Measurements from ENCODE around the gene COMTD1. TPM values are rescaled to one million over a fixed set of nuclear protein-coding genes. Genes with fewer than 3 reads are reported as not detected.
A peak's percentile ranks its signal among the peaks of the same experiment; 100 is the strongest.

The COMTD1 gene
- total RNA-seq, 2 experiments from 2014 or later, result 37.7 to 47.2 TPM

DNA sequence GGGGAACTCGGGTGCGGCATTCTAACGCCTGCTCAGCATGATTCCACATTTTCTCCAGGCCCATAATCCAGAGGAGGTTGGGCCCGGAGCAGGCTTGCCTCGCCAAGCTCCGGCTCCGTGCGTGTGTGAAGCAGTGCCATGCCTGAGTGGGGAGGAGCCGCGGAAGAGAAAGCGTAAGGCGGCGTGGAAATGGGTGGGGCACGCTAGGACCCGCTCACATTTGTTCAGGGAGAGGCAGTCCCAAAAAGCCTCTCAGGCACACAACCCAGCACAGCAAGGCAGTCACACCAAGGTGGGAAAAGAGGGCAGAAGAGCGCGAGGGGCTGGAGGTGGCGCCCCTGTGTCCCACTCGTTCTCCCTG lies 25.9 kb downstream of the COMTD1 start:
- Histone ChIP-seq H3K27ac (ENCODE audit: low read depth, low read length, poor library complexity, severe bottlenecking) (peak overlapping the region; percentile 75), H3K4me2 (ENCODE audit: low read length) (peak overlapping the region; percentile 94), H3K36me3 (ENCODE audit: insufficient read depth, low read length) (peaks cover 37% of the 10 kb centered on the region), H2AFZ (ENCODE audit: low read length) (peak overlapping the region; percentile 83), H3K9me3 (ENCODE audit: low read length) (no peaks in the 10 kb centered on the region), H3K79me2 (ENCODE audit: insufficient read depth, low read depth, low read length) (peaks cover 40% of the 10 kb centered on the region), H3K4me3 (ENCODE audit: low read depth, low read length, poor library complexity, severe bottlenecking) (peak overlapping the region; percentile 96), H4K20me1 (ENCODE audit: insufficient read depth, low read length) (peaks cover 11% of the 10 kb centered on the region; the same call in 1 of the 2 replicates), H3K9me2 (ENCODE audit: insufficient read depth, low read length) (no peaks in the 10 kb centered on the region), H3K4me1 (ENCODE audit: insufficient read depth, low read length, poor library complexity, severe bottlenecking) (peaks cover 19% of the 10 kb centered on the region)
- POLR2A ChIA-PET, result interaction anchor here (0.5 to 2.4 kb wide), 9 partner anchors 9 to 1316 kb away, joined by 3 to 20 read pairs (median 3); no protein-coding TSS in a partner anchor
- TF ChIP-seq EZH2phosphoT487 (IDR thresholded peaks at IDR 0.05; ENCODE audit: borderline replicate concordance, low read depth, low read length) (no peak), CTCF (conservative IDR thresholded peaks at IDR 0.05; ENCODE audit: low read length) (no peak)
- intact Hi-C loops (cut with micrococcal nuclease; ENCODE audit: unreplicated experiment), result loop anchor here (1.0 to 5.0 kb wide), 3 partner anchors 22 to 98 kb away; partner anchors contain the start of gene SAMD8
- BruUV-seq (replicated peaks), result TSS peak; percentile 89
- CTCF ChIA-PET (ENCODE audit: unreplicated experiment), result interaction anchor here (0.5 to 1.1 kb wide), 2 partner anchors 21 to 44 kb away, joined by 3 read pairs; no protein-coding TSS in a partner anchor
- DNase-seq (ENCODE audit: low spot score), result peak; percentile 73

GRCh38 chr10:75209086-75209920 lies 26.5 kb downstream of the COMTD1 start:
- peak overlapping the region; percentile 83 for H2AFZ ChIP-seq (ENCODE audit: low read length)
- peaks cover 34% of the 10 kb centered on the region for H3K79me2 ChIP-seq (ENCODE audit: insufficient read depth, low read depth, low read length)
- H3K9me3 ChIP-seq (ENCODE audit: low read length), result no peaks in the 10 kb centered on the region
- H3K27ac ChIP-seq (ENCODE audit: low read depth, low read length, poor library complexity, severe bottlenecking), result peak overlapping the region; percentile 75
- peak overlapping the region; percentile 96 for H3K4me3 ChIP-seq (ENCODE audit: low read depth, low read length, poor library complexity, severe bottlenecking)
- peaks cover 31% of the 10 kb centered on the region for H3K36me3 ChIP-seq (ENCODE audit: insufficient read depth, low read length)
- ChIA-PET CTCF (ENCODE audit: unreplicated experiment) (interaction anchor here (0.5 to 1.1 kb wide), 2 partner anchors 22 to 44 kb away, joined by 3 read pairs; no protein-coding TSS in a partner anchor), POLR2A (interaction anchor here (0.5 to 2.4 kb wide), 9 partner anchors 8 to 1315 kb away, joined by 3 to 20 read pairs (median 3); no protein-coding TSS in a partner anchor)
- TF ChIP-seq CTCF (conservative IDR thresholded peaks at IDR 0.05; ENCODE audit: low read length) (no peak), EZH2phosphoT487 (IDR thresholded peaks at IDR 0.05; ENCODE audit: borderline replicate concordance, low read depth, low read length) (no peak)
- no peak for DNase-seq (ENCODE audit: low spot score)
- intact Hi-C loops (cut with micrococcal nuclease; ENCODE audit: unreplicated experiment), result no loop called here
- H4K20me1 ChIP-seq (ENCODE audit: insufficient read depth, low read length), result peaks cover 10% of the 10 kb centered on the region; the same call in 1 of the 2 replicates
- no peaks in the 10 kb centered on the region for H3K9me2 ChIP-seq (ENCODE audit: insufficient read depth, low read length)
- H3K4me2 ChIP-seq (ENCODE audit: low read length), result peak overlapping the region; percentile 94
- peaks cover 19% of the 10 kb centered on the region for H3K4me1 ChIP-seq (ENCODE audit: insufficient read depth, low read length, poor library complexity, severe bottlenecking)
- no TSS peak for BruUV-seq (replicated peaks)
